Putamen (tissue), 1 donor: ENCODE results near the gene OSBPL9.
"Not testable (repeated sequence)": the region's sequence is repeated elsewhere in the genome, so short reads cannot be mapped to it uniquely, and the experiment has no call there.

Experiments used
- DNase-seq: peaks from one replicate; pipeline ENCODE4 v3.0.0-alpha.2; 2016; ENCODE audit warnings: low spot score

The OSBPL9 gene

DNA sequence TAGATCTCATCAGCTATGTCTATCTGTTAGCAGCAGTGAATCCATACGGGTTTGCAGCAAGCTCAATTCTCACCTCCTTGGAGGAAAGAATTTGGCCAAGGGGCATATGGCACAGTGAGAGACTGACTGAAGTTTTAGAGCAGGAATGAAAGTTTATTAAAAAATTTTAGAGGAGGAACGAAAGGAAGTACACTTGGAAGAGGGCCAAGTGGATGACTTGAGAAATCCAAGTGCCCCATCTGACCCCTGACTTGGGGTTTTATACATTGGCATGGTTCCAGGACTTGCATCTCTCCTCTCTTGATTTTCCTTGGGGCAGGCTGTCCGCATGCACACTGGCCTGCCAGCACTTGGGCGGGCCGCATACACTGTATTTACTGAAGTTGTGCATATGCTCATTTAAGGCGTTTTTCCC is 9.2 kb upstream of the OSBPL9 start:
- no peak for DNase-seq

- not testable (repeated sequence) for DNase-seq
Measured at GRCh38 chr1:51610104-51610503, 6.8 kb upstream of the OSBPL9 start.

GRCh38 chr1:51610637-51611036 is 6.3 kb upstream of the OSBPL9 start:
- DNase-seq = no peak

DNA sequence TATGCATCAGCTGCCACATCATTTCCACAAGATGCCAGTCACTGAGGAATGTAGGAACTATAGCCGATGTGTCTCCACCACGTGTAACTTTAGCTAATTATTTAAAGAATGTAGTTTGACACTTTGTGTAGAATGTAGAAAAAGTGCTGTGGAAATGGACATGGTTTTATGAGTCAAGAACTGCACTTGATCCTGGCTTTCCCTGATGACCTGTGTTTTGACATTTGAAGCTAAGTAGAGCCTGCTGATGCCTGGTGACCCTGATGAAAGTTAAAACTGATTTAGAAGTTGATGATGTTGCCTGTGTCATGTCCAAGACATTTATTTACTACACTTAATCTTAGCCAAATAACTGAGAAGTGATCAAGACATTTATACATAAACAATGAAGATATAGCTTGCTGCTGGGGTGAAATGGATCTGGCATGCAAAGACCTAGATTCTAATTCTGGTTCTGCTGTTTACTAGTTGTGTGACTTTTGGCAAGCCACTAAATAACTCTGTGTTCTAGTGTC is 4.4 kb upstream of the OSBPL9 start:
- no peak for DNase-seq

- DNase-seq = no peak
Measured at GRCh38 chr1:51615780-51616291, 1.1 kb upstream of the OSBPL9 start.

GRCh38 chr1:51616490-51616889 is 402 bp upstream of the OSBPL9 start:
- DNase-seq = no peak

GRCh38 chr1:51618715-51619114 is 1.8 kb downstream of the OSBPL9 start:
- DNase-seq = no peak

DNA sequence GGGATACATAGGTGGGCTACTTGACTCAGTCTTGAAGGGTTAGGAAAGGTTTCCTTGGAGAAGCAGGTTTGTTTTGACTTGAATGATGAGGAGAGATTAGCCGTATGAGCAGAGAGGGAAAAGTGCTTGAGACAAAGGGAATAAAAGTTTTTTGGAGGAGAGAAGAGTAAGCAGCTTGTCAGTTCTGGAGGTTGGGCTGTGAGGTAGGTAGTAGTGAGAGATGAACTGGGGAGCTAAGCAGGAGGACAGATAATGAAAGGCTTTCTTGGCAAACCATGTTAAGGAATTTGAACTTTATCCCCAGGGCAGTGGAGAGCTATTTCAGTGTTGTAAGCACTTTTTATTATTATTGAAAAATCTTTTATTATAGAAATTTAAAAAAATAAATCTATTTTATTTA is 3.6 kb downstream of the OSBPL9 start:
- no peak for DNase-seq

- no peak for DNase-seq
Measured at GRCh38 chr1:51621161-51621560, 4.3 kb downstream of the OSBPL9 start.

- DNase-seq = no peak
Measured at GRCh38 chr1:51621841-51622454, 5.1 kb downstream of the OSBPL9 start.

DNA sequence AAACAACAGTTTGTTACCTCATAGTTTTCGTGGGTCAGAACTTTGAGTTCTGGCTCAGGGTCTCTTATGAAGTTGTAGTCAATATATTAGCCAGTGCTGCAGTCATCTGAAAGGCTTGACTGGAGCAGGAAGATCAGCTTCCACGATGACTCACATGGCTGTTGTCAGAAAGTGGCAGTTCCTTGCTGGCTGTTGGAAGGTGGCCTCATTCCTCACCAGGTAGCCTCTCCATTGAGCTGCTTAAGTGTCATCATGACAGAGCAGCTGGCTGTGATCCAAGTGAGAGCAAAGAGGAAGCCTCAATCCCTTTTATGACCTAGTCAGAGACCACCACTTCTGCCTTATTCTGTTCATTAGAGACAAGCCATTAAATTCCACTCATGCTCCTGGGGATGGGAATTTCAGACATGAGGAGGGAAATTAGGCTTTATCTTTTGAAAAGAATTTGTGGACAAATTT is 5.6 kb downstream of the OSBPL9 start:
- DNase-seq = no peak

DNA sequence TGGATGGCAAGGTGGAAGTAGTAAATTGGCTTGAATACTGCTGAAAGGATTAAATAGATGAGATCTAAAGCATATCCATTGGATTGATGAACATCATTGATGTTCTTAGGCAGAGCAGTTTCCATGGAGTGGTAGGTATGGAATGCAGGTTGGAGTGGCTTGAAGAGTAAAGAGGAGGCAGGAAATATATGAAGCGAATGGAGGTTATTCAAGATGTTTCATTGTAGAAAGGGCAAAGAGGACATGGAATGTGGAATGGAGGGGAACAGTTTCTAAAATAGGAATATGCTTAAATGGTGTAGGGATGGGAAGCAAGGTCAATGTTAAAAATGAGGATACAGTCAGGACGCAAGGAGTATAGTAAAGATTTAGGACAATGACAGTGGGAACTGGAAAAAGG is 6.1 kb downstream of the OSBPL9 start:
- no peak for DNase-seq

GRCh38 chr1:51623450-51623849 is 6.6 kb downstream of the OSBPL9 start:
- DNase-seq = no peak

DNA sequence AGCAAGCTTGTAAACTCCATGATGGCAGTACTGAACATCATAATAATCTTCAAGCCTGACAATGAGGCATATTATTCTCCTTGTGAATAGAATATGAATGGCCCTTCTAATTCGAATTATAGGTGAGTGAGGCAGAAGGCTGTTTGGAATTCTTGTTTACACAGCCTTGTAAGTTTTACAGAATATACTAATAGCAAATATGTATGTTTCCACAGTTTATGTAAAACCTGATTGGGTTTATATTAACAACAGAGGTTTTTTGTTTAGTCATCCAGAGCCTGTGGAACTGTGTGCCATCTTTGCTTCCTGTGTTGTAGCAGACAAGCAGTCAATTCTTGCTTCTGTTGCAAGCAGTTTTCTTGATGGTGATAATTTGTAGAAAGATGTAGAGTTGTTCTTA is 8.0 kb downstream of the OSBPL9 start:
- DNase-seq = no peak

DNA sequence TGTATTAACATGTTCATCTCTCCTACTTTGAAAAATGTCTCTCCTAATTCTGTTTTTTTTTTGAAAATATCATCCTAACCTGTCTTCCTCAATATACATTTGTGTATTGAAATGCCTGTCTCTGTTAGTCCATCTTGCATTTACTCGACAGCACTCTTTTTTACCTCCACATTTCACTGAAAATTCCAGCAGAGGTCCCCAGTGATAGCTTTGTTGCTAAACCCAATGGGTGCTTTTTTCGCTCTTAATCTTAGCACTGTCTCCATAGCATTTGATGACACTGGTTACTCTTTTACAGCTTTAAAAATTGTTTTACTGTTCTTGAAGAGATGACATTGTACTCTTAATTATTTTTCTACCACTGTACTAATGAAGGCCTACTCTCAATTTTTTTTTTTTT is 10.8 kb downstream of the OSBPL9 start:
- peak; percentile 45 for DNase-seq

DNA sequence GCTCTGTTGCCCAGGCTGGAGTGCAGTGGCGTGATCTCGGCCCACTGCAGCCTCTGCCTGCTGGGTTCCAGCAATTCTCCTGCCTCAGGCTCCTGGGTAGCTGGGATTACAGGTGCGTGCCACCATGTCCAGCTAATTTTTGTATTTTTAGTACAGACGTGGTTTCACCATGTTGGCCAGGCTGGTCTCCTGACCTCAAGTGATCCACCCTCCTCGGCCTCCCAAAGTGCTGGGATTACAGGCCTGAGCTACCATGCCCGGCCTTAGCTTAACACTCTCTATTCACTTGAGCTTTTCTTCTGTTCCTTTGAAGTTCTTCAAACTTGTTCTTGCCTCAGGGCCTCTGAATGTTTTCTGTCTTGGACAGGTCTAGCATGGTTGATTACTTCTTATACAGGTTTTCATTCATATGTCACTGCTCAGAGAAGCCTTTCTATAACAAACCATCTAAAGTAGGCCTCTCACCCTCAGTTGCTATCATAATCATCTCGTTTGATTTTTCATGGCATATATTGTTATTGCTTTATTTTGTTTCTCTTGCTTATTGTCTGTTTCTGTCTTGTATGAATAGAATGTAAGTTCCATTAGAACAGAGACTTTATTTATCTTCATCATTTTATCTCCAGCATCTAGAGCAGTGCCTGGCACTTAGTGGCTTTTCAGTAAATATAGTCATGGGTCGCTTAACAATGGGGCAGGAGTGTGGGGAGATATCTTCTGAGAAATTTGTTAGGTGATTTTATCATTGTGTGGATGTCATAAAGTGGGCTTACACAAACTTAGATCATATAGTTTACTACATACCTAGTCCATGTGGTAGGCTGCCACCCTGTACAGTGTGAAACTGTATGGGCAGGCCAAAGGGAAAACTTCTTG is 12.1 kb downstream of the OSBPL9 start:
- no peak for DNase-seq

DNA sequence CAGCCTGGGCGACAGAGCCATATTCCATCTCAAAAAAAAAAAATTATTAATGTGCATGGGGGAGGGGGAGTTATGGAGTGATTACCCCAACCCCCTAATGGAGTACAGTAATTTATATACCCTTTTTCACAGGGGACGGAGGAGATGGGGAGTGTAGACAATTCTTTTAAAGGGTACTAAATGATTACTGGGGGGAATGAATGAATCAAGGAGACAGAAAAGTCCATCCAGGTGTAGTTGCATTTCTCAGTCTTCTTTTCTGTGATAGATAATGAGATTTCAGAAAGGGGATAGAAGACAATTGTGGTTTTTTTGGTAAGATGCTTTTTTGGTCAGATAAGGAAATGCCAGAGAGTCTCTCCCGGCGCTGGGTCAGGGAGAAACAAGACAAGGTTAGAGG is 13.0 kb downstream of the OSBPL9 start:
- DNase-seq = no peak

DNA sequence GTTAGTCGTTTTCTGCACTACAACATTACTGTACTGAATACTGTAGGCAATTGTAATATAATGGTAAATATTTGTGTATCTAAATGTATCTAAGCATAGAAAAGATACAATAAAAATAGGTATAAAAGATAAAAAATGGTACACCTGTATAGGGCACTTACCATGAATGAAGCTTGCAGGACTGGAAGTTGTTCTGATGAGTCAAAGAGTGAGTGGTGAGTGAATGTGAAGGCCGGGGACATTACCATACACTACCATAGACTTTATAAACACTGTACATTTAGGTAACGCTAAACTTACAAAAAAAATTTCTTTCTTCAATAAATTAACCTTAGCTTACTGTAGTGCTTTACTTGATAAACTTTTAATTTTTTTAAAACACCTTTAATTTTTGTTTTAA is 13.5 kb downstream of the OSBPL9 start:
- DNase-seq = no peak

DNA sequence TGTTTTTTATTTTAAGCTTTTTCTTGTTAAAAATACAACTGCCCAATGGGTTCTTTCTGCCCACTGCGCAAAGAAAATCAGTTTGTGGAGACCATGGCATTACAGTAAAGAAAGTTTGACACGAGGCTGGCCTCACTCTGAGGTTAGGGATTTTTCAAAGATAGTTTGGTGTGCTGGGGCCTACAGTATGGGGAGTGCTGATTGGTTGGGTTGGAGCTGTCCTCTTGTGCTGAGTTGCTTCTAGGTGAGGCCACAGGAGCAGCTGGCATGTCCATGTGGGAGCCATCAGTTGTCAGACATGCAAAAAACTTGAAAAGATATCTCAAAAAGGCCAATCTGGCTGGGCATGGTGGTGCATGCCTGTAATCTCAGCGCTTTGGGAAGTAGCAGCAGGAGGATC is 14.0 kb downstream of the OSBPL9 start:
- no peak for DNase-seq

DNA sequence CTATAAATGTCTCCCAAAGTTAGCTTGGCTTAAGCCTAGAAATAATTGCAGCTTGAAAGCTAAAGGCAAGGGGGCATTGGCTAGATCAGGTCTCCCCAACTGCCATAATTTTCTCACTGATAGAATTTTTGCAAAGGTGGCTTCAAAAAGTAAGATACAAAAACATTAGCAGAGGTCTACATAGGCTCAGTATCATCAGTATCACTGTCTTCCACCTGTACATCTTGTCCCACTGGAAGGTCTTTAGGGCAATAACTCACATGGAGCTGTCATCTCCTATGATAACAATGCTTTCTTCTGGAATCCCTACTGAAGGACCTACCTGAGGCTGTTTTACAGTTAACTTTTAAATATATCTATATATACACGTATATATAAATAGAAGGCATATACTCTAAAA is 14.9 kb downstream of the OSBPL9 start:
- DNase-seq = no peak

- no peak for DNase-seq
Measured at GRCh38 chr1:51634618-51635017, 17.7 kb downstream of the OSBPL9 start.

DNA sequence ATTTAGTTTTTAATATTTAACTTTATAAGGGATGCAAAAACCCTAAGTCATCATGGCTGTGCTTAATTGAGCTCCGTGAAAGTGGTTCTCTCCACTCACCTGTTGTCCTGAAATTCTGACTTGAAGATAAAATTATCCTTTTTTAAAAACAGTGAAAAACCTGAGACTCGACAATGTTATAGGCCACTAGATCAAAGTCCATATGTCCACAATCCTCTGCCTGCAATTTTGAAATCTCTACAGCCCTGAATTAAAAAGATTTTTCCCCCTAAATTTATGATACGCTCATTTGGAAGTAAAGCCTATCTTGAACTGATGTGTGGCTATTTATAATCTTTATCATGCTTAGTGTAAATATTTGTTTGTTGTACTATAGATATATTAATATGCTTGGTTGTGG is 18.7 kb downstream of the OSBPL9 start:
- DNase-seq = no peak

GRCh38 chr1:51636191-51636590 is 19.3 kb downstream of the OSBPL9 start:
- DNase-seq = no peak
